Neural progenitor cell (in vitro differentiated cells): ENCODE measurements around the gene TAF5. TPM values are rescaled to one million over a fixed set of nuclear protein-coding genes. Genes with fewer than 3 reads are reported as not detected.
"Not testable (repeated sequence)": the region's sequence is repeated elsewhere in the genome, so short reads cannot be mapped to it uniquely, and the experiment has no call there.

Experiments
- DNase-seq: peaks from one replicate; pipeline ENCODE4 v3.0.0-alpha.2; 2016; ENCODE audit warnings: low spot score
- H2AFZ ChIP-seq: fragments of 200-600 bp; sonication (generic); replicated peaks from 2 replicates; pipeline ENCODE4 v1.6.1; 2016; ENCODE audit warnings: antibody characterized with exemption
- H3F3A ChIP-seq: fragments of 200-600 bp; sonication (generic); 2 replicates; pipeline ENCODE4 v1.6.1; 2016; ENCODE audit warnings: antibody characterized with exemption, low read depth
- H3K27ac ChIP-seq: fragments of 200-600 bp; sonication (generic); 2 replicates; pipeline ENCODE4 v1.5.1; 2016; ENCODE audit warnings: mild to moderate bottlenecking
- H3K27me3 ChIP-seq: fragments of 200-600 bp; sonication (generic); 2 replicates; pipeline ENCODE4 v1.6.1; 2016; ENCODE audit warnings: mild to moderate bottlenecking, moderate library complexity
- H3K36me3 ChIP-seq: fragments of 200-600 bp; sonication (generic); 2 replicates; pipeline ENCODE4 v1.5.1; 2016
- H3K4me1 ChIP-seq: fragments of 200-600 bp; sonication (generic); 2 replicates; pipeline ENCODE4 v1.6.1; 2016; ENCODE audit warnings: mixed run types
- H3K4me2 ChIP-seq: fragments of 200-600 bp; sonication (generic); 2 replicates; pipeline ENCODE4 v1.6.1; 2016
- H3K4me3 ChIP-seq: fragments of 200-600 bp; sonication (generic); 2 replicates; pipeline ENCODE4 v1.5.1; 2016
- H3K79me2 ChIP-seq: fragments of 200-600 bp; sonication (generic); 2 replicates; pipeline ENCODE4 v1.6.1; 2016; ENCODE audit warnings: low read depth
- H3K9ac ChIP-seq: fragments of 200-600 bp; sonication (generic); 2 replicates; pipeline ENCODE4 v1.6.1; 2016
- H3K9me3 ChIP-seq: fragments of 200-600 bp; sonication (generic); 2 replicates; pipeline ENCODE4 v1.5.1; 2016; ENCODE audit warnings: low read depth
- H4K20me1 ChIP-seq: fragments of 200-600 bp; sonication (generic); 2 replicates; pipeline ENCODE4 v1.6.1; 2016; ENCODE audit warnings: low read depth
- H3K27ac Mint-ChIP-seq: 3 replicates; pipeline ENCODE4 v1.8.0; 2021; ENCODE audit warnings: mixed read lengths
- H3K27me3 Mint-ChIP-seq: 2 replicates; pipeline ENCODE4 v1.8.0; 2022; ENCODE audit warnings: low read depth, mild to moderate bottlenecking, inconsistent platforms, moderate library complexity, mixed read lengths; ENCODE audit not compliant: insufficient read depth
- H3K36me3 Mint-ChIP-seq: 3 replicates; pipeline ENCODE4 v1.8.0; 2021; ENCODE audit warnings: mixed read lengths
- H3K4me1 Mint-ChIP-seq: 3 replicates; pipeline ENCODE4 v1.8.0; 2021; ENCODE audit warnings: mixed read lengths
- H3K4me3 Mint-ChIP-seq: 3 replicates; pipeline ENCODE4 v1.8.0; 2021; ENCODE audit warnings: mild to moderate bottlenecking, moderate library complexity, mixed read lengths
- H3K9me3 Mint-ChIP-seq: 3 replicates; pipeline ENCODE4 v1.8.0; 2020; ENCODE audit warnings: mixed read lengths
- CTCF ChIP-seq: fragments of 200-600 bp; sonication (generic); IDR thresholded peaks from 2 replicates; pipeline ENCODE4 v1.5.1; 2017; ENCODE audit warnings: antibody characterized with exemption, mild to moderate bottlenecking
- EZH2 ChIP-seq: fragments of 200-600 bp; sonication (generic); IDR thresholded peaks from 2 replicates; pipeline ENCODE4 v1.6.1; 2017; ENCODE audit warnings: antibody characterized with exemption, mild to moderate bottlenecking, moderate library complexity
- EZH2phosphoT487 ChIP-seq: fragments of 200-600 bp; sonication (generic); IDR thresholded peaks from 2 replicates; pipeline ENCODE4 v1.6.1; 2017; ENCODE audit warnings: antibody characterized with exemption
- total RNA-seq: library from RNA; depleted of rRNA; stranded (reverse); fragments of >200 nt; gene quantifications from 2 replicates; pipeline ENCODE4 v1.2.3, GENCODE V29; 2015; ENCODE audit warnings: low replicate concordance

Gene TAF5
- total RNA-seq, 1 donor from 2014 or later = 22.7 TPM

DNA sequence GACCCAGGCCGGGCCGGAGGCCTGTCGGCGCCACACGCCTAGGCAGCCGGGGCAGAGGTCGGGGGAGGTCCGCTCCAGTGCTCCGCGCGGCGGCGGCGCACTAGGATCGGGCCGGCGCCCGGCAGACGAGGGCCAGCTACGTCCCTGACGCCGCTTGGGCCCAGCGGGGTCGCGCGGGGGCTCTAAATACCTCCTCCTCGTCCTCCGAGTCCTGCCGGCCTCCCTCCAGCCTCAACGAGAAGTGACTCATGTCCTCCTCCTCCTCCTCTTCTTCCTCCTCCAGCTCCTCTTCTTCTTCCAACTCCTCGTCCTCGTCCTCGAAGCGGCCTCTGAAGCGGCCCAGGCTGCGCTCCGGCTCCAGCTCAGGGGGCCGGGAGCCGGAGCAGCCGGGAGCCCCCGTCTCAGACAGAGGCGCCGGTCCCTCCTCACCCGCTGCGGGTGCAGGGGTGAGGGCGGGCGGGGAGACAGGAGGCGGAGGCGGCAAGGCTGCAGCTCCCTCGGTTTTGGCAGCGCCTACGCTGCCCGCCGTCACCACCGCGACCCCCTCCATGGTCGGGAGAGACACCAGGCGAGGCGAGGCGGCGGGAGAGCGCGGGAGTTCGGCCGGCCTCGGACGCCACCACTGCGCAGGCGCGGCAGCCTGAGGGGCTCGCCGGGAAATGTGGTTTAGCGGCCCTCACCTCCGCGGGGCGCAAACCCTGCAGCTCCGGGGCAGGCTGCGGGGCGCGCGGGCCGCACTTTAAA, 17.1 kb upstream of the TAF5 start, which contains the start of gene PCGF6:
Gene PCGF6, minus strand, starts transcription at position 624 of the 744 bp plus-strand sequence. Its CDS starts 74 bp downstream, at position 550.
- Mint-ChIP-seq H3K4me1 (peaks cover 4% of the 10 kb centered on the region), H3K36me3 (peaks cover 3% of the 10 kb centered on the region), H3K4me3 (peak within 1 kb of the TSS; percentile 93), H3K27ac (peak within 1 kb of the TSS; percentile 85), H3K27me3 (no peaks in the 10 kb centered on the region), H3K9me3 (no peaks in the 10 kb centered on the region)
- peaks cover 27% of the 10 kb centered on the region for H3K79me2 ChIP-seq
- peak within 1 kb of the TSS; percentile 71 for H3K27ac ChIP-seq
- H2AFZ ChIP-seq = peak within 1 kb of the TSS; percentile 92
- no peak for TF ChIP-seq EZH2
- no peak for TF ChIP-seq CTCF
- no peak for TF ChIP-seq EZH2phosphoT487
- peak within 1 kb of the TSS; percentile 79 for H3K4me3 ChIP-seq
- H3K36me3 ChIP-seq = peaks cover 15% of the 10 kb centered on the region
- H3K27me3 ChIP-seq = no peaks in the 10 kb centered on the region
- H3K9me3 ChIP-seq = no peaks in the 10 kb centered on the region
- peaks cover 7% of the 10 kb centered on the region for H3F3A ChIP-seq
- H3K4me1 ChIP-seq = peaks cover 7% of the 10 kb centered on the region
- H3K9ac ChIP-seq = peak within 1 kb of the TSS; percentile 60
- DNase-seq = peak; percentile 96
- H3K4me2 ChIP-seq = peak within 1 kb of the TSS; percentile 84
- H4K20me1 ChIP-seq = peaks cover 5% of the 10 kb centered on the region

GRCh38 chr10:103353281-103353680, 14.5 kb upstream of the TAF5 start:
- Mint-ChIP-seq H3K27ac (no peak overlapping the region), H3K36me3 (peaks cover 3% of the 10 kb centered on the region), H3K4me3 (no peak overlapping the region), H3K4me1 (peaks cover 4% of the 10 kb centered on the region), H3K27me3 (no peaks in the 10 kb centered on the region), H3K9me3 (no peaks in the 10 kb centered on the region)
- H3K9me3 ChIP-seq = no peaks in the 10 kb centered on the region
- H3K79me2 ChIP-seq = peaks cover 23% of the 10 kb centered on the region
- H3K27ac ChIP-seq = no peak overlapping the region
- H3K27me3 ChIP-seq = no peaks in the 10 kb centered on the region
- H3K4me2 ChIP-seq = no peak overlapping the region
- peaks cover 5% of the 10 kb centered on the region for H4K20me1 ChIP-seq
- H3K36me3 ChIP-seq = no peaks in the 10 kb centered on the region
- H3K9ac ChIP-seq = no peak overlapping the region
- no peak for TF ChIP-seq EZH2phosphoT487
- TF ChIP-seq EZH2 = no peak
- H3K4me1 ChIP-seq = peaks cover 7% of the 10 kb centered on the region
- DNase-seq = no peak
- H2AFZ ChIP-seq = no peak overlapping the region
- peaks cover 7% of the 10 kb centered on the region for H3F3A ChIP-seq
- no peak overlapping the region for H3K4me3 ChIP-seq

DNA sequence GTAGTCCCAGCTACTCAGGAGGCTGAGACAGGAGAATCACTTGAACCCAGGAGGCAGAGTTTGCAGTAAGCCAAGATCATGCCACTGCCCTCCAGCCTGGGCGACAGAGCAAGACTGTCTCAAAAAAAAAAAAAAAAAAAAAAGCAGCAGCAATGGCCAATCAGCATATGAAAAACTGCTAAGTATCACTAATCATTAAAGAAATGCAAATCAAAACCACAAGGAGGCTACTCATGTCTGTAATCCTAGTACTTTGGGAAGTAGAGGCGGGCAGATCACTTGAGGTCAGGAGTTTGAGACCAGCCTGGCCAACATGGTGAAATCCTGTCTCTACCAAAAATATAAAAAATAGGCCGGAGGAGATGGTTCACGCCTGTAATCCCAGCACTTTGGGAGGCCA, 13.2 kb upstream of the TAF5 start:
- not testable (repeated sequence) for H3K4me1 Mint-ChIP-seq, DNase-seq, H3K9me3 ChIP-seq, H3K4me1 ChIP-seq, H3K27me3 ChIP-seq, H3K4me2 ChIP-seq, H3K4me3 ChIP-seq, H4K20me1 ChIP-seq, H3F3A ChIP-seq, H3K9me3 Mint-ChIP-seq, H3K9ac ChIP-seq, H3K27ac ChIP-seq, H3K27ac Mint-ChIP-seq, H3K36me3 ChIP-seq, H2AFZ ChIP-seq, H3K27me3 Mint-ChIP-seq, H3K4me3 Mint-ChIP-seq, H3K36me3 Mint-ChIP-seq
- H3K79me2 ChIP-seq = peaks cover 12% of the 10 kb centered on the region

DNA sequence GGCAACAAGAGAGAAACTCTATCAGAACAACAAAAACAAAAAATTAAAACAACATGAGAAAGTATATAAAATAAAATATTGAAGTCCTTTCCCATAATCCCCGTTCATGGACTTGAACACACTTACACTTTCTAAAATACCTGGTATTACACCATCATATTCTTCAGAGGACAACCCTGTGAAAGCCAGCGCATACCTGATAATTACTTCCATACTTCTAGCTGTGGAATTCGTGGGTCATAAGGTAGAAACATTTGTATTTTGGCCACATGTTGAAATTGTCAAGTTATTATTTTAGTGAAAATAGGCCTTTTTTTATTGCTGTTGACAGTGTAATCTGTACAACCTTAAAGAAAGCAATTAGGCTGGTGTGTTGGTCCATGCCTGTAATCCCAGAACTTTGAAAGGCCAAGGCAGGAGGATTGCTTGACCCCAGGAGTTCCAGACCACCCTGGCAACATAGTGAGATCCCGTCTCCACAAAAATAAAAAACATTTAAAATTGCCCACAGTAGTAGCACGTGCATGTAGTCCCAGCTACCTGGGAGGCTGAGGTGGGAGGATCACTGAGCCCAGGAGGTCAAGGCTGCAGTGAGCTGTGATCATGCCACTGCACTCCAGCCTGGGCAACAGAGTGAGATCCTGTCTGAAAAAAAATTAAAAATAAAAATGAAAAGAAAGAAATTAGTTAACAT, 11.7 kb upstream of the TAF5 start:
- no peak overlapping the region for H3K27ac ChIP-seq
- H3K4me1 ChIP-seq = peaks cover 4% of the 10 kb centered on the region
- Mint-ChIP-seq H3K9me3 (no peaks in the 10 kb centered on the region), H3K27ac (no peak overlapping the region), H3K4me3 (no peak overlapping the region), H3K36me3 (no peaks in the 10 kb centered on the region), H3K27me3 (no peaks in the 10 kb centered on the region), H3K4me1 (no peaks in the 10 kb centered on the region)
- TF ChIP-seq EZH2phosphoT487 (no peak), EZH2 (no peak), CTCF (no peak)
- no peaks in the 10 kb centered on the region for H3K79me2 ChIP-seq
- no peaks in the 10 kb centered on the region for H4K20me1 ChIP-seq
- DNase-seq = no peak
- H2AFZ ChIP-seq = no peak overlapping the region
- no peaks in the 10 kb centered on the region for H3K36me3 ChIP-seq
- H3K4me3 ChIP-seq = no peak overlapping the region
- no peaks in the 10 kb centered on the region for H3K9me3 ChIP-seq
- no peak overlapping the region for H3K4me2 ChIP-seq
- no peaks in the 10 kb centered on the region for H3K27me3 ChIP-seq
- no peak overlapping the region for H3K9ac ChIP-seq
- H3F3A ChIP-seq = peaks cover 3% of the 10 kb centered on the region

GRCh38 chr10:103359493-103359892, 8.3 kb upstream of the TAF5 start:
- not testable (repeated sequence) for H3K27me3 Mint-ChIP-seq, H3K9me3 Mint-ChIP-seq

DNA sequence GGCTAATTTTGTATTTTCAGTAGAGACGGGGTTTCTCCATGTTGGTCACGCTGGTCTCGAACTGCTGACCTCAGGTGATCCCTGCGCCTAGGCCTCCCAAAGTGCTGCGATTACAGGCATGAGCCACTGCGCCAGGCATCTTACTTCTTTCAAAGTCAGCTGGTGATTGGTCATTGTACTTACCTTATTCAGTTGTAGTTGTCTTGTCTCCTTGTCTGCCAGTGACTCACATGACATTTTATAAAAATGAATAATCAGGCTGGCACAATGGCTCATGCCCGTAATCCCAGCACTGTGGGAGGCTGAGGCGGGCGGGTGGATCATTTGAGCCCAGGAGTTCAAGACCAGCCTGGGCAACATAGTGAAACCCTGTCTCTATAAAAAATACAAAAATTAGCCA, 7.0 kb upstream of the TAF5 start:
- not testable (repeated sequence) for H3K9ac ChIP-seq, H3K27me3 ChIP-seq, H3K4me1 Mint-ChIP-seq, H3K36me3 ChIP-seq, DNase-seq, H3K9me3 Mint-ChIP-seq, H3K27me3 Mint-ChIP-seq, H3K4me3 Mint-ChIP-seq, H3K36me3 Mint-ChIP-seq, H3K27ac Mint-ChIP-seq, H3F3A ChIP-seq, H3K79me2 ChIP-seq, H4K20me1 ChIP-seq, H3K4me2 ChIP-seq, H3K4me1 ChIP-seq, H3K4me3 ChIP-seq, H2AFZ ChIP-seq, H3K27ac ChIP-seq, H3K9me3 ChIP-seq

More at GRCh38 chr10:103359493-103359892, 8.3 kb upstream of the TAF5 start:
- H3K4me1 Mint-ChIP-seq, H3F3A ChIP-seq, H3K27ac ChIP-seq, H3K27me3 ChIP-seq, H3K9ac ChIP-seq, H2AFZ ChIP-seq, H3K4me1 ChIP-seq, H4K20me1 ChIP-seq, H3K4me3 ChIP-seq, H3K4me3 Mint-ChIP-seq, H3K36me3 Mint-ChIP-seq, DNase-seq, H3K9me3 ChIP-seq, H3K36me3 ChIP-seq, H3K27ac Mint-ChIP-seq, H3K79me2 ChIP-seq, H3K4me2 ChIP-seq: not testable (repeated sequence)
